Measurements from ENCODE around the gene MRPL36. TPM values are rescaled to one million over a fixed set of nuclear protein-coding genes. Genes with fewer than 3 reads are reported as not detected.

Gene MRPL36
- total and polyA plus RNA-seq, 4 donors, result 22.3 to 106 (median 56.3) TPM

DNA sequence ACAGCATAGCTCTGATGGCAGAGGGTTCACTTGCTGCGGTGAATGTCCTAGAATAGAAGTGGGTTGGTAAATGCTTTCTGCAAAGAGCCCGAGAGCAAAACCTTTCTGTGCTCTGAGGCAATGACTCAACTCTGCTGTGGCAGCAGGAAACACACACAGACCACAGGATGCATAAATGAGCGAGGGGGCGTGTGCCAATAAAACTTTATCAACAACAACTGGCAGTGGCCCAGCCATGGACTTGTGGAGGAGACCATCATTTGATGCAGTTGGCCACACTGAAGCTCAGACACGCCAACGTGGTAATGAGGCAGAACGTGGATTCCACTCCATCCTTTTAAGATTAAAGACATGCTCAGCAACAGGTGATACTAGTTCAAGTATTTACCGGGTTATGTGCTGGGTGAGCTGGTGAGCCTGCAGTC is 6.8 kb downstream of the MRPL36 start:
- TF ChIP-seq RXRA (IDR thresholded peaks at IDR 0.05) (no peak), REST (IDR thresholded peaks at IDR 0.05) (no peak), HNF4G (IDR thresholded peaks at IDR 0.05) (no peak), TAF1 (conservative IDR thresholded peaks at IDR 0.05) (no peak), FOXA1 (IDR thresholded peaks at IDR 0.05) (no peak), JUND (IDR thresholded peaks at IDR 0.05) (no peak), EGR1 (IDR thresholded peaks at IDR 0.05; ENCODE audit: low read depth in 2 of 2) (no peak), RAD21 (IDR thresholded peaks at IDR 0.05) (no peak), ZBTB33 (IDR thresholded peaks at IDR 0.05) (no peak), CTCF (IDR thresholded peaks at IDR 0.05; ENCODE audit: low read depth, low read length, missing input control) (no peak), FOXA2 (IDR thresholded peaks at IDR 0.05) (no peak), GABPA (IDR thresholded peaks at IDR 0.05 in 1 of 2, conservative IDR thresholded peaks at IDR 0.05 in 1 of 2) (no peak)
- 82% methylated on average over 8 of the region's 8 CpGs for WGBS
- DNase-seq (ENCODE audit: low spot score), result no peak
- no peak overlapping the region for H3K27ac ChIP-seq (ENCODE audit: low read depth in 1 of 2, low read length in 2 of 2)
- H3K9me3 ChIP-seq (ENCODE audit: control insufficient read depth in 4 of 4, low read length in 3 of 4), result no peaks in the 10 kb centered on the region
- H3K36me3 ChIP-seq (ENCODE audit: control insufficient read depth in 4 of 4, insufficient read depth in 3 of 4, low read depth in 1 of 4, low read length in 3 of 4), result peaks cover 3 to 16% (median 9%) of the 10 kb centered on the region in 4 donors
- no peak overlapping the region for H3K4me3 ChIP-seq (ENCODE audit: low read depth in 1 of 3, low read length in 3 of 3)
- H3K4me1 ChIP-seq (ENCODE audit: control insufficient read depth in 4 of 4, insufficient read depth in 4 of 4, low read length in 3 of 4), result no peaks in the 10 kb centered on the region
- no peaks in the 10 kb centered on the region for H3K27me3 ChIP-seq (ENCODE audit: control insufficient read depth in 4 of 4, insufficient read depth in 4 of 4, low read length in 3 of 4)
- H3K9ac ChIP-seq (ENCODE audit: low read depth in 1 of 2, low read length in 2 of 2), result no peak overlapping the region

GRCh38 chr5:1791176-1791575 is 8.5 kb downstream of the MRPL36 start:
- DNase-seq (ENCODE audit: low spot score), result no peak
- no peaks in the 10 kb centered on the region for H3K9me3 ChIP-seq (ENCODE audit: control insufficient read depth in 4 of 4, low read length in 3 of 4)
- no peak overlapping the region for H3K9ac ChIP-seq (ENCODE audit: low read depth in 1 of 2, low read length in 2 of 2)
- TF ChIP-seq FOXA1 (IDR thresholded peaks at IDR 0.05) (no peak), EGR1 (IDR thresholded peaks at IDR 0.05; ENCODE audit: low read depth in 2 of 2) (no peak), NR2F2 (IDR thresholded peaks at IDR 0.05) (no peak)
- 78% methylated on average over 3 of the region's 3 CpGs for WGBS
- no peak overlapping the region for H3K4me3 ChIP-seq (ENCODE audit: low read depth in 1 of 3, low read length in 3 of 3)
- H3K36me3 ChIP-seq (ENCODE audit: control insufficient read depth in 4 of 4, insufficient read depth in 3 of 4, low read depth in 1 of 4, low read length in 3 of 4), result peaks cover 0 to under 1% (median 0%) of the 10 kb centered on the region in 4 donors
- no peak overlapping the region for H3K27ac ChIP-seq (ENCODE audit: low read depth in 1 of 2, low read length in 2 of 2)
- H3K4me1 ChIP-seq (ENCODE audit: control insufficient read depth in 4 of 4, insufficient read depth in 4 of 4, low read length in 3 of 4), result no peaks in the 10 kb centered on the region
- H3K27me3 ChIP-seq (ENCODE audit: control insufficient read depth in 4 of 4, insufficient read depth in 4 of 4, low read length in 3 of 4), result no peaks in the 10 kb centered on the region
